Uterus (tissue), 2 donors: Measurements from ENCODE around the gene PLSCR4.

ENCODE experiments used
- CTCF ChIP-seq, 4 experiments: fragments of 200-600 bp in 2 of 4; fragments of 450-650 bp in 2 of 4; sonication (generic) in 2 of 4; IDR thresholded peaks; one replicate each; pipeline ENCODE4 v1.5.1; 2016 to 2019; ENCODE audit warnings: antibody characterized with exemption in 4 of 4, mild to moderate bottlenecking in 2 of 4, moderate library complexity in 1 of 4
- POLR2A ChIP-seq, 2 donors: fragments of 450-650 bp; IDR thresholded peaks; one replicate each; pipeline ENCODE4 v1.6.1; 2016; ENCODE audit warnings: antibody characterized with exemption in 2 of 2, mild to moderate bottlenecking in 1 of 2, moderate library complexity in 1 of 2

GRCh38 chr3:146164506-146164905 lies 86.4 kb downstream of the PLSCR4 start:
- TF ChIP-seq CTCF (IDR thresholded peaks at IDR 0.05) (no peak), POLR2A (IDR thresholded peaks at IDR 0.05) (no peak)
